HG02981 (cell line): Measurements from ENCODE around the gene IRAK1BP1.
"Not testable (repeated sequence)": the region's sequence is repeated elsewhere in the genome, so short reads cannot be mapped to it uniquely, and the experiment has no call there.

Experiments used
- ATAC-seq: cut with Tn5 transposase; IDR thresholded peaks from one replicate; pipeline ENCODE4 v1.9.1; 2021; ENCODE audit warnings: mild to moderate bottlenecking, moderate library complexity; ENCODE audit not compliant: unreplicated experiment

IRAK1BP1 gene

GRCh38 chr6:78883651-78884050, 16.3 kb downstream of the IRAK1BP1 start:
- ATAC-seq, result no peak

GRCh38 chr6:78889901-78890300, 22.6 kb downstream of the IRAK1BP1 start:
- not testable (repeated sequence) for ATAC-seq

- ATAC-seq, result no peak
Measured at GRCh38 chr6:78896227-78896626, 28.9 kb downstream of the IRAK1BP1 start.

GRCh38 chr6:78908621-78909020, 41.3 kb downstream of the IRAK1BP1 start:
- ATAC-seq, result no peak

- no peak for ATAC-seq
Measured at GRCh38 chr6:78909391-78909790, 42.0 kb downstream of the IRAK1BP1 start.

GRCh38 chr6:78910010-78910409, 42.7 kb downstream of the IRAK1BP1 start:
- no peak for ATAC-seq

GRCh38 chr6:78910591-78911171, 43.3 kb downstream of the IRAK1BP1 start:
- peak; percentile 61 for ATAC-seq

- ATAC-seq, result no peak
Measured at GRCh38 chr6:78911218-78911940, 44.0 kb downstream of the IRAK1BP1 start.

GRCh38 chr6:78916411-78916810, 49.1 kb downstream of the IRAK1BP1 start:
- ATAC-seq, result no peak

GRCh38 chr6:78917788-78918187, 50.4 kb downstream of the IRAK1BP1 start:
- no peak for ATAC-seq

GRCh38 chr6:78921168-78921567, 53.8 kb downstream of the IRAK1BP1 start:
- ATAC-seq, result not testable (repeated sequence)

GRCh38 chr6:78925317-78925716, 58.0 kb downstream of the IRAK1BP1 start:
- no peak for ATAC-seq

- ATAC-seq, result no peak
Measured at GRCh38 chr6:78935553-78935952, 68.2 kb downstream of the IRAK1BP1 start.

- no peak for ATAC-seq
Measured at GRCh38 chr6:78936515-78936914, 69.2 kb downstream of the IRAK1BP1 start.

GRCh38 chr6:78942446-78942845, 75.1 kb downstream of the IRAK1BP1 start:
- no peak for ATAC-seq

- no peak for ATAC-seq
Measured at GRCh38 chr6:78947529-78947928, 80.2 kb downstream of the IRAK1BP1 start.

GRCh38 chr6:78947962-78948361, 80.6 kb downstream of the IRAK1BP1 start:
- ATAC-seq, result no peak

- no peak for ATAC-seq
Measured at GRCh38 chr6:78948785-78949184, 81.4 kb downstream of the IRAK1BP1 start.

- ATAC-seq, result no peak
Measured at GRCh38 chr6:78952362-78952761, 85.0 kb downstream of the IRAK1BP1 start.
